GM18526 (cell line): ENCODE results near the gene TRIP6.
A peak's percentile ranks its signal among the peaks of the same experiment; 100 is the strongest.

Source experiments
- POLR2A ChIP-seq: IDR thresholded peaks from 3 replicates; pipeline ENCODE4 v1.6.1; 2011; ENCODE audit not compliant: insufficient read length; ENCODE audit errors: extremely low read depth

Gene TRIP6

GRCh38 chr7:100867040-100867775 is at the start of gene TRIP6:
Gene TRIP6, plus strand, starts transcription at chr7:100867387. Its CDS starts 111 bp downstream, at chr7:100867498.
- peak; percentile 48 for TF ChIP-seq POLR2A

- no peak for TF ChIP-seq POLR2A
These were observed 48.8 kb upstream of the TRIP6 start for GRCh38 chr7:100818366-100818765.

- TF ChIP-seq POLR2A, result no peak
These were observed 48.4 kb upstream of the TRIP6 start for GRCh38 chr7:100818825-100819224.

GRCh38 chr7:100819586-100819985 is 47.6 kb upstream of the TRIP6 start:
- TF ChIP-seq POLR2A, result no peak

GRCh38 chr7:100822236-100823139 is 44.7 kb upstream of the TRIP6 start:
- TF ChIP-seq POLR2A, result no peak

GRCh38 chr7:100823140-100823525 is 44.1 kb upstream of the TRIP6 start:
- no peak for TF ChIP-seq POLR2A

GRCh38 chr7:100823534-100823933 is 43.7 kb upstream of the TRIP6 start:
- no peak for TF ChIP-seq POLR2A

GRCh38 chr7:100824499-100825214 is 42.5 kb upstream of the TRIP6 start:
- TF ChIP-seq POLR2A, result no peak

GRCh38 chr7:100825215-100825671 is 41.9 kb upstream of the TRIP6 start:
- TF ChIP-seq POLR2A, result no peak

GRCh38 chr7:100825751-100826513 is 41.3 kb upstream of the TRIP6 start:
- TF ChIP-seq POLR2A, result no peak

- no peak for TF ChIP-seq POLR2A
These were observed 40.5 kb upstream of the TRIP6 start for GRCh38 chr7:100826514-100827329.

GRCh38 chr7:100827330-100828226 is 39.6 kb upstream of the TRIP6 start, which contains the start of gene EPHB4:
Gene EPHB4, minus strand, starts transcription at chr7:100827523. Its CDS starts 493 bp downstream, at chr7:100827030.
- TF ChIP-seq POLR2A, result no peak
